Mammary epithelial cell (primary cell): ENCODE data around the gene INSRR.

Experiments used
- EZH2 ChIP-seq: IDR thresholded peaks from 2 replicates; pipeline ENCODE4 v1.6.1; 2012; ENCODE audit warnings: low read length, inconsistent platforms, borderline replicate concordance
- TF ChIP-seq, protein P1 (sequence below), 2 donors: IDR thresholded peaks in 1 of 2; conservative IDR thresholded peaks in 1 of 2; 2 replicates each; pipeline ENCODE4 v1.5.1; 2011 to 2012; ENCODE audit warnings: inconsistent platforms in 2 of 2, low read length in 2 of 2, mild to moderate bottlenecking in 2 of 2, control low read depth in 1 of 2, low read depth in 1 of 2; ENCODE audit not compliant: insufficient read depth in 1 of 2; ENCODE audit errors: extremely low read depth in 1 of 2

GRCh38 chr1:156796340-156797097 is 62.4 kb downstream of the INSRR start:
- TF ChIP-seq, protein P1, sequence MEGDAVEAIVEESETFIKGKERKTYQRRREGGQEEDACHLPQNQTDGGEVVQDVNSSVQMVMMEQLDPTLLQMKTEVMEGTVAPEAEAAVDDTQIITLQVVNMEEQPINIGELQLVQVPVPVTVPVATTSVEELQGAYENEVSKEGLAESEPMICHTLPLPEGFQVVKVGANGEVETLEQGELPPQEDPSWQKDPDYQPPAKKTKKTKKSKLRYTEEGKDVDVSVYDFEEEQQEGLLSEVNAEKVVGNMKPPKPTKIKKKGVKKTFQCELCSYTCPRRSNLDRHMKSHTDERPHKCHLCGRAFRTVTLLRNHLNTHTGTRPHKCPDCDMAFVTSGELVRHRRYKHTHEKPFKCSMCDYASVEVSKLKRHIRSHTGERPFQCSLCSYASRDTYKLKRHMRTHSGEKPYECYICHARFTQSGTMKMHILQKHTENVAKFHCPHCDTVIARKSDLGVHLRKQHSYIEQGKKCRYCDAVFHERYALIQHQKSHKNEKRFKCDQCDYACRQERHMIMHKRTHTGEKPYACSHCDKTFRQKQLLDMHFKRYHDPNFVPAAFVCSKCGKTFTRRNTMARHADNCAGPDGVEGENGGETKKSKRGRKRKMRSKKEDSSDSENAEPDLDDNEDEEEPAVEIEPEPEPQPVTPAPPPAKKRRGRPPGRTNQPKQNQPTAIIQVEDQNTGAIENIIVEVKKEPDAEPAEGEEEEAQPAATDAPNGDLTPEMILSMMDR (conservative IDR thresholded peaks at IDR 0.05 in 1 of 2, IDR thresholded peaks at IDR 0.05 in 1 of 2; ENCODE audit: extremely low read depth in 1 of 2, insufficient read depth in 1 of 2, low read depth in 1 of 2, low read length in 2 of 2), result no peak
- TF ChIP-seq EZH2, result no peak
